GM21619 (cell line): Measurements from ENCODE around the gene ING2.
A peak's percentile ranks its signal among the peaks of the same experiment; 100 is the strongest.

Experiments used
- ATAC-seq: cut with Tn5 transposase; IDR thresholded peaks from one replicate; pipeline ENCODE4 v1.9.1; 2021; ENCODE audit not compliant: unreplicated experiment

The ING2 gene

DNA sequence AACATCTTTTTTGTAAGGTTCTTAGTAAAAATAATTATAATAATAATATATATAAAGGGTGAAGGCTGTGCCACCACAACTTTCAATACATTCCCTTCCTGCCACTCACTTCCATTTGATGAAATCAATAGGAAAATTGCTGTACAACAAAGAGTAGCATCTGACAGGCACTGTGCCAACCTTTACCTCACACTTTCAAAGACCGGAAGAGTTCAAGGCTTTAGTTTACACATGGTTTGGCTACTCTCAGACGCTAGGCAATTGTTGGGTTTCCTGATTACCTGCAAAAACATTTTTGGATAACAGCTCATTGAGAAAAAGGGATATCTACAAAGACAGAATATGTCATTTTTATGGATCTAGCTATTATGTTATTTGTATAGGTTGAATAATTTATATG, 5.5 kb upstream of the ING2 start:
- ATAC-seq: no peak

DNA sequence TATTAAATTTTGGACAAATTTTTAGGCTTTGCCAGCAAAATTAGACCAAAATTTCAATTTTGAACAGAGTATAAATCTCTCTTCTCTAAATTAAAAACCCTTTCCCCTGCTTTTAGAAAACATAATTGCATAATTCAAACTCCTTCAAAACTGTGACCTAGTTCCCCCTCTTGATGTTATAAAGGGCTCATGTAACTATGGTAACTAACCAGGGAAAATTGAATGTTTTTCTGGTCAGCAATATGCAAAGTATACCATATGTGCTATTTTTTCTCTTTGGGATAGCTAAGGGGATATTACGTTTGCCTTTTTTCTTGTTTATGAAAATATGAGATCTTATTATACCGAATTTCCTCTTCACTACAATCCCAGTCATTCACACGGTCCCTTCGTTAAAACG, 5.1 kb upstream of the ING2 start:
- no peak for ATAC-seq

DNA sequence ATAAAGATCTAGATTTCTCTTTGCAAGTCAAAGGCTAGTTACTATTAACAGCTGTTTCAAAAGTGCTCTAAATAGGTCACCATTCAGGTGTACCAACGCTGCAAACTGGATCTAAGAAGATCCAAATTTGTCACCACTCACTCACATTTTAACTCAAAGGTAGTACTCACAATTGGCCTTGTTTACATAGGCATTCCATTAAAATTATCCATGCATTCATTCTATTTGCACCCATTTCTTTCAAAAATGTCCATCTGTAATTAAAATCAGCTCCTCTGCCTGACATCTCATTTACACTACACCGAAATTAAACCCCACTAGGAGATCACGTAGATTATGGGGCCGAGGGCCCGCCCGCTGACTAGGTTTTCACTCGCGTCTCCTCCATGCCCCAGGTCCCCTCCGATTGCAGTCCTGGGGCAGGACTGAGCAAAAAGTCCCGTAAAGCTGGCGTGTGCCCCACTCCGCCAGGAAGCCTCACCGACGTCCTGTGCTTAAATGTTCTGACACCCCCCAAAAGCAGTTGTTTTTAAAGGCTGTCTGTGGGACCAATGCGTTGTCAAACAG, 1.3 kb upstream of the ING2 start:
- peak; percentile 1 for ATAC-seq

DNA sequence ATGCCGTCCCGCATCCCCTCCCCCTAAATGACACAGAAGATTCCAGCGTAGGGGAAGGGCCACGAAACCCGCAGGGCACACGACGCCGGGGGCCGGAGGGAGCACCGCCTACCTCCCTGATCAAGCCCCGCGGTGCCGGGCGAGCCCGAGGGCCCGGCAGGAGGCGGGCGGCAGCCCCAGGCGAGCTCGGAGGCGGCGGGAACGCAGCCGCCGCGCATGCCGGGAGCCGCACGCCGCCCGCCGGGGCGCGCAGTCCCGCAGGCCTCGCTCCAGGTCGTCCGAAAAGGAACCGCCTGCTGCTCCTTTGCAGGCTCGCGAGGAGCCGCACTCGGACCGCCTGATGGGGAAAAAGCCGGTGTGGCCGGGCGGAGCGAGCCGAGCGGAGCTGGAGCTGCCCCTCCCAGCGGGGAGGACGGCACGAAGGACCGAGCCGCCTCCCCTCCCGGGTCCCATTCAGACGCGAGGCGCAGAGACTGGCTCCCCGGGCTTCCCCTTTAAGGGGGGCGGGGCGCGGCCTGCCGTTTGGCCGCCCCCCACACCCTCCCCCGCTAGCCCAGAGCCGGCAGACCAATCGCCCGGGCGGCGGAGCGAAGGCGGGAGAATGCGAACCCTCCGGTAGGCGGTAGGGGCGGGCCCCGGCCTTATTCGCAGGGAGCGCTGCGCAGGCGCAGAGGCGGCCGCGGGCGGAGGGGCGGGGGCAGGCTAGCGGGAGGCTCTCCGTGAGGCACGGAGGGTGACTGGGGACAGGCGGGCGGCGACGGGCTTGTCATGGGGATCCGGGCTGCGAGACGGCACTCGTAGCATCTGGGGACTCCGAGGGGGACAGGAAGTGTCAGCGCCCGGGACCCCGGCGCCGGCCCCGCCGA, 561 bp upstream of the ING2 start:
- ATAC-seq: peak; percentile 65

GRCh38 chr4:183505611-183506388, 942 bp downstream of the ING2 start:
- ATAC-seq: peak; percentile 41

GRCh38 chr4:183506389-183506735, 1.5 kb downstream of the ING2 start:
- ATAC-seq: no peak

- ATAC-seq: no peak
These were observed 3.3 kb downstream of the ING2 start for GRCh38 chr4:183507925-183508696.

DNA sequence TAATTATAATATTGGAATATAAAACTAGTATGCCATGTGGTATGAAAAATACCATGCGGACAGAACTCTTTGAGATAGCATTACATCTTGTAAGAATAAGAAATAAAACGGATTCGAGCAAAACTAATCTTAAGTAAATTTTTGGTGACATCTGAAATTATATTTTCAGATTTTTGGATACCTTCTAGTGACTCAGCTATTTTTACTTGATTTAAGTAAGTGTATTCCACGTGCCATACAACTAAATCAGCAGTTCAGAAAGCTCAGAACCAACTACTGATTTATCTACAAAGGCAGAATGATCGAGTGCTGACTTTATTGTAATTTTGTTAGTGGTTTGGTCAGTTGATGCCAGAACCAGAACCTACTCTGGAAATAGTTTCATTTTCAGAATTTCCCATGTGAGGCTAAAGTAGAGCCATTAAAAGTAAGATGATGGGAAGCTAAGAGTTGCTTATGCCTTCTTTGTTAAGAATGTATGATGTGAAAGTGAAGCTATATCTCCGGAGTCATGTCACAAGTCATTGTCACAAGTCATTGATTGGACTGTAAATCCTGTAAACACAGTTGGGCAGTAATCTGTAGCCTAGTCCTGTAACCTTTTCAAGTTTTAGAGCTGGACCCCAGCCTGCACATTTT, 4.0 kb downstream of the ING2 start:
- ATAC-seq: no peak

GRCh38 chr4:183515411-183515810, 10.6 kb downstream of the ING2 start:
- ATAC-seq: no peak

DNA sequence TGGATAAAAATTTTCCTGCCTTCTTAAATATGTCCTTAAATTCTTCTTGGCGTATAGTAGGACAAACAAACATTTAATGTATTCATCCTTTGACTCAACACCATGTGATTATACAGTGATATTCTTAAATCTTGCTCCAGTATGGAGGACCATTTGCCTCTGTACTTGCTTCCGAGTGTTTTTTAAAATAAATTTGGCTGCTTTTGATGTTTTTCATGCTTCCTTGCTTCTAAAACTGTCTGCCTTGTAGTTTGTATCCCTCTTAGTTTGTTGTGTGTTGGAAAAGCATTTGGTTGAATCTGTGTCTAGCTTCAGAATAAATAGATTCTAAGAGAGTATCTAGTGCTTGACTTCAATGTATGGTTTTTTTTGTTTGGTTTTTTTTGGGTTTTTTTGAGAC, 12.3 kb downstream of the ING2 start:
- ATAC-seq: no peak

GRCh38 chr4:183517781-183518180, 12.9 kb downstream of the ING2 start:
- no peak for ATAC-seq

DNA sequence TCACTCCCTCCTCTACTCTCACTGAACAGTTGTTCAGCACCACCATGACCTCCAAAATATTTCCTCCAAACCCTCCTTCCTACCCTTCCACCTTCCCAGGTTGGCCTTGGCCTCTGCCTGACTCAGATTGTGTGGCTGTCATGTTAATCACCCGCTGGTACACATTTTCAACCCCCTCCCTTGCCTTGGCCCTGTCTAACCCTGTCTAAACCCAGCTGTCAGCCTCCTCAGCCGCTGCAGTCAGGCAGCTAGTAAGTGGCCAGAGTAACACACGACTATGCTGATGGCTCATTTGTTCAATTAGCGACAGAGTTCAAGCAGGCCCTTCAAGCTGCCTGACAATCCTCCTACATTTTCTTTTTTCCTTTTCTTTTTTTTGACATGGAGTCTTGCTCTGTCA, 18.0 kb downstream of the ING2 start:
- no peak for ATAC-seq

DNA sequence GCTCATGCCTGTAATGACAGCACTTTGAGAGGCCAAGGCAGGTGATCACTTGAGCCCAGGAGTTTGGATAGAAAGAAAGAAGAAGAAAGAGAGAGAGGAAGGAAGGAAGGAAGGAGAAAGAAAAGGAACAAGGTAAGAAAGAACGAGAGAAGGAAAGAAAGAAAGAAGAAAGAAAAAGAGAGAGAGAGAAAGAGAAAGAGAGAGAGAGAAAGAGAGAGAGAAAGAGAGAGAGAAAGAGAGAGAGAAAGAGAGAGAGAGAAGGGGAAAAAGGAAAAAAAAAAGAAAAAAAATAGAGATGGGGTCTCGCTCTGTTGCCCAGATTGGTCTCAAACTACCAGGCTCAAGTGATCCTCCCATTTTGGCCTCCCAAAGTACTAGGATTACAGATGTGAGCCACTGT, 22.5 kb downstream of the ING2 start:
- no peak for ATAC-seq

GRCh38 chr4:183532821-183533220, 28.0 kb downstream of the ING2 start:
- no peak for ATAC-seq

GRCh38 chr4:183533698-183534097, 28.8 kb downstream of the ING2 start:
- no peak for ATAC-seq

DNA sequence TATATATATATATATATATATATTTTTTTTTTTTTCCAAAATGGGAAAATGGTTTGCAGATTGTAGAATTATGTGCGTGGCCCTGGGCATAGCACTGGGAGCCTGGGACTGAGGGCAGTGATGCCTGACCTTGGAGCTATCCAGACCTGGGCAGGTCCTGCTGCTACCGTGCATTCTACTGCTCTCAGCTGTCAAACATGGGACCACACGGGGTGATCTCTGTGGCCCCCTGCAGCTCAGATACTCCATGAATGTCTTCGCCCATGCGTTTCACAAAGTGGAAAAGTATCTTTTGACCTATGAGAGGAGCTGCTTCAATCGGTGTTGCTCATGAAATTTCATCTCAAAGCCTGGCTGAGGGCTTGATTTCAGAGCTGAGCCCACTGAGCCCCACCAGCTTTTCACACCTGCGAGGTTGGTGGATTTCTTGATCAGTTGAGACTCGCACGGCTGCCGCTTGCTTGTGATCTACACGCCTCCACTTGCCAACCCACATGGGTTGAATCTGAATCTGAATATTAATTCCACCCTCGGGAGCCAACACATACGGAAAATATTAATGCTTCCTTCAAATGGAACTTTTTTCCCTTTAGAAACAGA, 35.7 kb downstream of the ING2 start:
- ATAC-seq: no peak

GRCh38 chr4:183541010-183541751, 36.3 kb downstream of the ING2 start:
- ATAC-seq: no peak

DNA sequence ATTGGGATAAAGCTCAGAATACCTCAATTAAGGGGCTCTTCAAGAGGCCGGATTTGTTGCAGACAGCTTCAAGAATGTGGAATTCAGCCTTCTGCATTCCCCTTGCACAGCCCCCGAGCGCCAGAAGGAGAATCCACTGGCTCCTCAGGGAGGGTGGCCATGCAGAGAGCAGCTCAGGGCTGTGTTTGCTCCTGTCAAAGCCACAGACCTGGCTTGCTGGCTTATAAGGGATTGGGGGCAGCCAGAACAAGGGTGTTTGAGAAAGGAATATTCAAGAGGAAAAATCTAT, 36.8 kb downstream of the ING2 start:
- ATAC-seq: no peak

DNA sequence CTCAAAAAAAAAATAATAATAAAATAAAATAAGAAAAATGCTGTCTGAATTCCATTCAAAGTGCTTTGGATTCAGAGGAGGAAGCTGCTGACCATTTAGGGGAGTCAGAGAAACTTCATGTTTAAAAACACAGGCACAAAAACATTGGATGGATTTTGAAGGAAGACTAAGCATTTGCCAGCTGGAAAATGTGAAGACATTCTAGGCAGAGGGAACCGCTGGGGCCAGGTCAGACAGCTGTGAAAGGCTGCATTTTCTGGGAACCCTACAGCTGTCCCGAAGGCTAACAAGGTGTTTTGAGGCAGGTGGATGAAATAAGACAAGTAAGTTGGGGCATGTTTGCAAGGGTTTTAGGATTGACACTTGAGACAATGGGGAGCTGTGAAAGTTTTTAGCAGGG, 38.6 kb downstream of the ING2 start:
- no peak for ATAC-seq

DNA sequence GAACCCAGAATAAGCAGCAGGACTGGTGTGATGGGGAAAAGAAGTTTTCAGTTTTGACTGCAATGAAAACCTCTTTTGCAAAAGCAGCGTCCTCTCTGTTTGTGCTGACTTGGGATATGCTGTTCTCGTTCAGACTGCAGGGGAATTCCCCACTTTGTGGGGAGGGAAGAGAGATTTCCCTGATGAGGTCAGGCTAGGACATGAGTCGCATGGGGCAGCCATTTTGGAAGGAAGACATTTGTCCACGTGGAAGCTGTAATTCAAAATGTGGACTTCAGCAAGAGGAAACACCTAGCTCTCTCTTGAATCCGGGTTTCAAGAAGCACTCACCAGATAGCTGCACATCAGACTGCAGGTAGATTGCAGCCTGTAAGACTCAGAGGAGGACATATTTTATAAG, 39.3 kb downstream of the ING2 start:
- no peak for ATAC-seq
